ENCODE measurements around the gene ADCYAP1.

- no peak for TF ChIP-seq CTCF (IDR thresholded peaks at IDR 0.05)
- no peak for TF ChIP-seq POLR2A (IDR thresholded peaks at IDR 0.05)
Measured at GRCh38 chr18:907115-907884, 2.6 kb downstream of the ADCYAP1 start.
